RPMI7951 (cell line): Measurements from ENCODE around the gene CNTROB. TPM values are rescaled to one million over a fixed set of nuclear protein-coding genes. Genes with fewer than 3 reads are reported as not detected.

Experiments used
- DNase-seq: peaks from one replicate; pipeline ENCODE4 v3.0.0-alpha.2; 2012; ENCODE audit warnings: low read depth
- total RNA-seq: library from RNA; depleted of rRNA; stranded (reverse); fragments of >200 nt; shearing (Covaris generic); gene quantifications from 2 replicates; pipeline ENCODE4 v1.2.3, GENCODE V29; 2014; rRNA removed

CNTROB gene
- total RNA-seq, 1 experiment from 2014 or later = 19.6 TPM

DNA sequence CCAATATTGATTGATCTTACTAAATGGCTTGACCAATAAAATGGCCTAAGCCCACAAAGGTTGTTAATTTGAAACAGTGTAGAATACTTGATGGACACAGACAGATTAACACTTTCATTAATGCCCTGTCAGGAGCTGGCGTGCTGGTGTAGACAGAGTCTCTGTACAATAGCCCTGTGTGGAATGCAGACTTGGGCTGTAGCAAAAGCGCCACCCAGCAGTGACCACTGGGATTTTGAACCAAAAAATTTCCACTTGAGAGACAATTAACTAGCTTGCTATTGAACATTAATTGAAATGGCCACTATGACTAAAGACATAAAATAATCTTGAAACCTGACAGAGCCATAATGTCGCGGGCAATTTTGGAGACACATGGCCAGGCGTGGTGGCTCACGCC, 50.7 kb downstream of the CNTROB start:
- peak; percentile 60 for DNase-seq

DNA sequence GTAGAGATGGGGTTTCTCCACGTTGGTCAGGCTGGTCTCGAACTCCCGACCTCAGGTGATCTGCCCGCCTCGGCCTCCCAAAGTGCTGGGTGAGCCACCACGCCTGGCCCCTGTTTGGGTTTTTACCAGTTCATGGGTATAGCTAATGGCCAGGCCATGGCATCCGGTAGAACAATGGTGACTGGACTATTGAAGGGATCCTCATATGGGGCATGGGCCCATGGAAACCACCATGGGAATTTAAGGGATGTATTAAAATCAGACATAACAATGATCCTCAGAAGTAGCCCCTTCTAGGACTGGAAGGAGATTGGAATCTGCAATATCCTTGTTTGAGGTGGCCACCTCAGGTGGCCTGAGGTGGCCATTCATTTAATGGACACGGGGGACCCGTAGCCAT, 52.9 kb downstream of the CNTROB start:
- no peak for DNase-seq

DNA sequence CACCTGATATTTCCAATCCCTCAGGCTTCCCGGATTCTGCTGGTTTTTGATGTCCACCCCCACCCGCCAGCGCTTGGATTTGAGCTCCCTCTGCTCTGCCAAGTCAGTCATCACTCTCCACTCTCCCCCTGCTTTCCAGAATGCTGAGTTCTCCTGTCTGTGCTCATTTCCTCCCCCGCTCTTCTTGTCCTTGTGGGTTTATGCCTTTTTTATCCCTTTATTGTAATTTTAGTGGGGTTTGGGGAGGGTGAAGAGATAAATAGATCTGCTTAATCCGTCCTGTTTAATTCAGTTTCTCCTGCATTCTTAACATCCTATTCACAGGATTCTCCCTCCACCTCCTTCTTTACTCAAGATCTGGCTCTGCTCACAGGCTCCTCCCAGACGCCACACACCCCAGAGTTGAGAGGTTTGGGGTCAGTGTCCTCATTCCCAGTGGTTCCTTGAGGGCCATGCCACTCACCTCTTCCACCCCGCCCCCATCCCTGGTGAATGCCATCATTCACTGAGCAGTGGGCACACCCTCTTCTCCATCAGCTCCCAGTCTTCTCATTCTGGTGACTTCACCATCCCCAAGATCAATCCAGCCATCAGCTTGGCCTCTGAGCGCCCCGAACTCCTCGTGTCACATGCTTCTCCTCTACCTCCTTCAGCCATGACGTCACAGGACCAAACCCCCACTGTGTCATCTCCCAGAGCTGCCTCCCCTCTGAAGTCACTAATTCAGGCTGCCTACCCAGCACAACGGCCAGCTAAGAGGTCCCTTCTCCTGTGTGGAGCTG, 55.3 kb downstream of the CNTROB start:
- no peak for DNase-seq

DNA sequence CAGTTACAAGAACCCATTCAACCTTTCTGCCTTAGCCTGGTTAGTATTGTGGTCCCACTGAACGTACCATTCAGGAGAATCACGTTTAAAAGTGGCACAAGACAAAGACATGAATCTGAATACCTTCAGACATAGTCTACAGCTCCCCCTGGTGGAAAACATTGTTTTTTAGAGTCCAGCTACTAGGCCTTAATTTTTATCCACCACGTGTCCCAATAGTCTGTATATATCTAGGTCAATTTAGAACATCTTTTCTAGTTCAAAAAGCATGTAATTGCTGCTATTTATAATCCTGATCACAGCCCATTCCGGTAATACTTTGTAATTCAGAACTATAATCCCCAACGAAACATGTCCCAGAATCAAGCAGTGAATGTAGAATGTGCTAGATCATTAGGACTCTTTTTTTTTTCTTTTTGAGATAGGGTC, 56.8 kb downstream of the CNTROB start:
- DNase-seq = peak; percentile 78

DNA sequence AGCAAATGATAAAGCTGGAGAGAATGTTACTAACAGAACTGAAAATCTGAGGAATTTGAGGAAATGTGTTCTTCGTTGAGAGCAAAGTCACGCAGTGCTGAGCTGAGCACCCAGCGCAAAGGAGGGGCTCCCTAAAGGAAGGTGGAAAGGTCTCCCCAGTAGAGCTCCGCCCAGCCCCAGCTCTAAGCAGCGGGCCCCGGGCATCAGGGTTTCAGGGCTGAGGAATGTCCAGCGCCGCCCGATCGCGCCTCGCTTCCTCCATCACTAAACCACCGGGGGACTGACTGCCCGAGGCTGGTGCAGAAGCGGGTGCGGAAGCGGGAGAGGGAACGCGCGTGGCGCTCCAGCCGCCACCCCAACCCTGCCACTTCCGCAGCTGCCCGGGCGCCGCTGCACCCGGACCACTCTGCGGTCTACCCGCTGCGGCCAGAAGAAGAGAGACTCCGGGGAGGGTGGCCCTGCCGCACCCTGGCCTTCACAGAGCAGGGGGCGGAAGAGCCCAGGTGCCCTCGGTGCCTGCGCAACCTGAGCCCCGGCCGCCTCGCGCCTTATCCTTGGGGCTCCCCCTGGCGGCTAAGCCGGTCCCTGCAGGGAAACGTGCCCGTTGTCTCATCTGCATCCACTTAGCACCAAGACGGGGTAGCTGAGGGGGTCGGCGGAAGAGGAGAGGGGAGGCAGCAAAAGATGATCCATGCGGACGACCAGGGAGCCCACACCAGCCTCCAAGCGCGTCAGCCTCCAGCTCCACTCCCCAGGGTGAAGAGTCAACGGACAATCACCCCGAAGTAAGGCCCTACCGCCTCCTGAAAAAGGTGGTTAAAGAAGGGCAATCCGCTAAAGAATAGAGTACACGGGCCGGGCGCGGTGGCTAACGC, 58.0 kb downstream of the CNTROB start:
- peak; percentile 52 for DNase-seq

DNA sequence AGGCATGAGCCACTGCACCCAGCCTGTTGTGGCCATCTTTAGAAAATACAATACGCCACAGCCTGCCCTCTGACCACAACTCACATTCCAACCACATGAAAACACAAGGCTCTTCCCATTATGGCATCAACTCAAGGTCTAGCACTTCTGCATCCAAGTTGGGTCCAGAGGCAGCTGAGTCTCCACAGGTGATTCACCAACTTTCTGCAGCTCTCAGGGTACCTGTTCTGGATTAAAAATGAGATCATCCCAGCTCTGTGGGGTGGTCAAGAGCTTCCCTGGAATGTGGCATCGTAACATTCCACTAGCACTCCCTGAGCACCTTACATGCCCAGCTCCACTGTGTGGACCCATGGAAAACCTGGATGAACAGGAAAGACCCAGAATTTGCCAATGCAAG, 60.5 kb downstream of the CNTROB start:
- peak; percentile 70 for DNase-seq

DNA sequence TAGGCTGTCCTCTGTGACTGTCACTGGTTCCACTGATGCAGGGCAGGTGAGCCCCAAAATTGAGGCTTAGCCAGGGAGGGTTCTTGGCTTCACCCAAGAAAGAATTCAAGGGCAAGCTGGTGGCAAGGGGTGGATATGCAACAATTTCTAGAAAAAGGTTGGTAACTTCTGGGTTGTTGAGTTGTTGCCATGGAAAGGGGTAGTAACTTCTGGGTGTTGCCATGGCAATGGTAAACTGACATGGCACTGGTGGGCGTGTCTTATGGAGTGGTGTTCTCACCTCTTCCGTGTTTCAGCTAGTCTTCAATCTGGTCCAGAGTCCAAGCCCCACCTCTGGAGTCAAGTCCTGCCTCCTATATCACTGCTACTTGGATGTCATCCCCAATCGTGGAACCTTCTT, 60.9 kb downstream of the CNTROB start:
- no peak for DNase-seq

DNA sequence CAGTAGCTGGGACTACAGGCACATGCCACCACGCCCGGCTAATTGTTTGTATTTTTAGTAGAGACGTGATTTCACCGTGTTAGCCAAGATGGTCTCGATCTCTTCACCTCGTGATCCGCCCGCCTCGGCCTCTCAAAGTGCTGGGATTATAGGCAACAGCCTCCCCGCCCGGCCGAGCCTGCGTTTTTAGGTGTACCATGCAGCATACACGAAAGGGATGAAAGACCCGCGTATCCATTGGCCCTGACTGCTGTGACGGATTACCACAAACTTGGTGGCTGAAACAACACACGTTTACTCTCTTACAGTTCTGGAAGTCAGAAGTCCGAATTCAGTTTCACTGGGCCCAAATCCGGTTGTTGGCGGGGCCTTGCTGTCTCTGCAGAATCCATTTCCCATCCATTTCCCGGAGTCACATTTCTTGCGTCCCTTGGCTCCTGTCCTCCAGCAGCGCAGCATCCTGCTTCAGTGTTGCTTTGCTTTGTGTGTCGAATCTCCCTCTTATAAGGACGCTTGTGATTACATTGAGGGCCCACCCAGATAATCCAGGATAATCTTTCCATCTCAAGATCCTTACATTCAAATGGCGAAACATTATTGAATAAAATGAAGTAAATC, 62.1 kb downstream of the CNTROB start:
- DNase-seq = no peak

DNA sequence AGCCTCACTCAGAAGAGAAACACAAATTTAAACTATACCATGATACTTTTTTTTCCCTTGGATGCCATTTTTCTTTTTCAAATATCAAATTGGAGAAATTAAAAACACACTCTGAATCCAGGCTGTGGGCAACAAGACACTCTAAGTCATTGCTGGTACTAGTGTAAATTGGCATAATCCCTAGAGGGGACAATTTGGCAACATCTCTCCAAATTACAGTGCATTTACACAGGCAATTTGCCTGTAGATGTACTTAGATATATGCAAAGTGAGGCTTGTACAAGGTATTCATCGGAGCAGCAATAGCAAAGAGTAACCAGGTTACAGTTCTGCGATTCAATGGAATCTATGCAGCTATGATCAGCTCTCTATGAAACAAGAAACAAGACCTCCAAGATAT, 63.7 kb downstream of the CNTROB start:
- DNase-seq = no peak

DNA sequence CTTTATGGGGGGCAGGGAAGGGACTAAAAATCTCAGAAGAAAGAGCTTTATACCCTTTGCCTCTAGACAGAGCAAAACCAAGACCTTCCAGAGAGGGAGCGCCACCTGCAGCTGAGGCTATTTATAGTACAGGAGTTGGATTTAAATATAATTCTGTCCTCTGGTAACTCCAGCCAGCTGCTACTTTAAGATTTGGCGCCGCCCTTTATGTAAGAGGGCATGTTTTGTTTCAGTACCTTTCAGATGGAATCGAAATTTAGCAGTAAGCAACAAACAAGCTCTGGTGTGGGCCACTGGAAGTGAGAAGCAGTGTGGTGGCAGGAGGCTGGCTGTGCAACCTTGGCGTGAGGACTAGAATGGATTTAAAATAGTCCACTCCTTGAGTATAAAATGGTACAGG, 65.2 kb downstream of the CNTROB start:
- DNase-seq = peak; percentile 40

Other genes with a start within 250 kb of the CNTROB start
- 2.5 and 4.1 TPM in 2 replicates for gene TP53, start 244.7 kb upstream of the CNTROB start, total RNA-seq
- 22.5 and 25.7 TPM in 2 replicates for gene WRAP53, start 243.7 kb upstream of the CNTROB start, total RNA-seq
- 0.84 and 1.3 TPM in 2 replicates for gene EFNB3, start 227.0 kb upstream of the CNTROB start, total RNA-seq
- 1.8 and 3.2 TPM in 2 replicates for gene DNAH2, start 214.5 kb upstream of the CNTROB start, total RNA-seq
- gene KDM6B, start 98.0 kb upstream of the CNTROB start, total RNA-seq = 0.20 and 0.48 TPM in 2 replicates
- not detected in 2 replicates for gene TMEM88, start 77.1 kb upstream of the CNTROB start, total RNA-seq
- gene NAA38, start 74.6 kb upstream of the CNTROB start, total RNA-seq = 94.4 and 110 TPM in 2 replicates
- 5.7 and 6.1 TPM in 2 replicates for gene CYB5D1, start 74.2 kb upstream of the CNTROB start, total RNA-seq
- gene CHD3, start 43.4 kb upstream of the CNTROB start, total RNA-seq = 20.3 and 30.8 TPM in 2 replicates
- 2.3 and 7.8 TPM in 2 replicates for gene RNF227, start 15.9 kb upstream of the CNTROB start, total RNA-seq
- 1.1 TPM in 2 replicates for gene KCNAB3, start 2.4 kb upstream of the CNTROB start, total RNA-seq
- 39.9 and 54.2 TPM in 2 replicates for gene TRAPPC1, start 260 bp upstream of the CNTROB start, total RNA-seq
- not detected in 2 replicates for gene GUCY2D, start 70.4 kb downstream of the CNTROB start, total RNA-seq
- gene ALOX15B, start 106.9 kb downstream of the CNTROB start, total RNA-seq = not detected in 2 replicates
- gene ALOX12B, start 155.5 kb downstream of the CNTROB start, total RNA-seq = not detected in 2 replicates
- gene ALOXE3, start 186.3 kb downstream of the CNTROB start, total RNA-seq = 0.12 TPM in 1 of 2 replicates, not detected in the other
- gene HES7, start 191.9 kb downstream of the CNTROB start, total RNA-seq = 0.48 TPM in 1 of 2 replicates, not detected in the other
- gene PER1, start 220.2 kb downstream of the CNTROB start, total RNA-seq = 3.0 and 8.2 TPM in 2 replicates
- gene VAMP2, start 230.7 kb downstream of the CNTROB start, total RNA-seq = 2.0 and 2.1 TPM in 2 replicates
- 53.3 and 64.7 TPM in 2 replicates for gene TMEM107, start 244.2 kb downstream of the CNTROB start, total RNA-seq